Neural progenitor cell (in vitro differentiated cells): ENCODE data around the gene NCKAP5L. TPM values are rescaled to one million over a fixed set of nuclear protein-coding genes. Genes with fewer than 3 reads are reported as not detected.

Experiments used
- DNase-seq: peaks from one replicate; pipeline ENCODE4 v3.0.0-alpha.2; 2016; ENCODE audit warnings: low spot score
- H2AFZ ChIP-seq: fragments of 200-600 bp; sonication (generic); replicated peaks from 2 replicates; pipeline ENCODE4 v1.6.1; 2016; ENCODE audit warnings: antibody characterized with exemption
- H3F3A ChIP-seq: fragments of 200-600 bp; sonication (generic); 2 replicates; pipeline ENCODE4 v1.6.1; 2016; ENCODE audit warnings: antibody characterized with exemption, low read depth
- H3K27ac ChIP-seq: fragments of 200-600 bp; sonication (generic); 2 replicates; pipeline ENCODE4 v1.5.1; 2016; ENCODE audit warnings: mild to moderate bottlenecking
- H3K27me3 ChIP-seq: fragments of 200-600 bp; sonication (generic); 2 replicates; pipeline ENCODE4 v1.6.1; 2016; ENCODE audit warnings: mild to moderate bottlenecking, moderate library complexity
- H3K36me3 ChIP-seq: fragments of 200-600 bp; sonication (generic); 2 replicates; pipeline ENCODE4 v1.5.1; 2016
- H3K4me1 ChIP-seq: fragments of 200-600 bp; sonication (generic); 2 replicates; pipeline ENCODE4 v1.6.1; 2016; ENCODE audit warnings: mixed run types
- H3K4me2 ChIP-seq: fragments of 200-600 bp; sonication (generic); 2 replicates; pipeline ENCODE4 v1.6.1; 2016
- H3K4me3 ChIP-seq: fragments of 200-600 bp; sonication (generic); 2 replicates; pipeline ENCODE4 v1.5.1; 2016
- H3K79me2 ChIP-seq: fragments of 200-600 bp; sonication (generic); 2 replicates; pipeline ENCODE4 v1.6.1; 2016; ENCODE audit warnings: low read depth
- H3K9ac ChIP-seq: fragments of 200-600 bp; sonication (generic); 2 replicates; pipeline ENCODE4 v1.6.1; 2016
- H3K9me3 ChIP-seq: fragments of 200-600 bp; sonication (generic); 2 replicates; pipeline ENCODE4 v1.5.1; 2016; ENCODE audit warnings: low read depth
- H4K20me1 ChIP-seq: fragments of 200-600 bp; sonication (generic); 2 replicates; pipeline ENCODE4 v1.6.1; 2016; ENCODE audit warnings: low read depth
- H3K27ac Mint-ChIP-seq: 3 replicates; pipeline ENCODE4 v1.8.0; 2021; ENCODE audit warnings: mixed read lengths
- H3K27me3 Mint-ChIP-seq: 2 replicates; pipeline ENCODE4 v1.8.0; 2022; ENCODE audit warnings: low read depth, mild to moderate bottlenecking, inconsistent platforms, moderate library complexity, mixed read lengths; ENCODE audit not compliant: insufficient read depth
- H3K36me3 Mint-ChIP-seq: 3 replicates; pipeline ENCODE4 v1.8.0; 2021; ENCODE audit warnings: mixed read lengths
- H3K4me1 Mint-ChIP-seq: 3 replicates; pipeline ENCODE4 v1.8.0; 2021; ENCODE audit warnings: mixed read lengths
- H3K4me3 Mint-ChIP-seq: 3 replicates; pipeline ENCODE4 v1.8.0; 2021; ENCODE audit warnings: mild to moderate bottlenecking, moderate library complexity, mixed read lengths
- H3K9me3 Mint-ChIP-seq: 3 replicates; pipeline ENCODE4 v1.8.0; 2020; ENCODE audit warnings: mixed read lengths
- CTCF ChIP-seq: fragments of 200-600 bp; sonication (generic); IDR thresholded peaks from 2 replicates; pipeline ENCODE4 v1.5.1; 2017; ENCODE audit warnings: antibody characterized with exemption, mild to moderate bottlenecking
- EZH2 ChIP-seq: fragments of 200-600 bp; sonication (generic); IDR thresholded peaks from 2 replicates; pipeline ENCODE4 v1.6.1; 2017; ENCODE audit warnings: antibody characterized with exemption, mild to moderate bottlenecking, moderate library complexity
- EZH2phosphoT487 ChIP-seq: fragments of 200-600 bp; sonication (generic); IDR thresholded peaks from 2 replicates; pipeline ENCODE4 v1.6.1; 2017; ENCODE audit warnings: antibody characterized with exemption
- small RNA-seq: library from RNA; depleted of rRNA; stranded (forward); fragments of <200 nt; gene quantifications from one replicate; pipeline ENCODE3, GENCODE V24; 2015
- total RNA-seq: library from RNA; depleted of rRNA; stranded (reverse); fragments of >200 nt; gene quantifications from 2 replicates; pipeline ENCODE4 v1.2.3, GENCODE V29; 2015; ENCODE audit warnings: low replicate concordance

Gene NCKAP5L
- total RNA-seq, 1 donor from 2014 or later: 5.6 TPM

GRCh38 chr12:49741882-49742620 is 86.2 kb downstream of the NCKAP5L start:
- DNase-seq: peak; percentile 84
- Mint-ChIP-seq H3K9me3 (no peaks in the 10 kb centered on the region), H3K36me3 (peaks cover 12% of the 10 kb centered on the region), H3K27ac (peak overlapping the region; percentile 91), H3K4me3 (peak overlapping the region; percentile 92), H3K4me1 (peaks cover 24% of the 10 kb centered on the region), H3K27me3 (peaks cover 12% of the 10 kb centered on the region)
- peak overlapping the region; percentile 62 for H3K27ac ChIP-seq
- H3K4me1 ChIP-seq: peaks cover 13% of the 10 kb centered on the region
- no peaks in the 10 kb centered on the region for H3K36me3 ChIP-seq
- H3K9ac ChIP-seq: peak overlapping the region; percentile 81
- no peaks in the 10 kb centered on the region for H3K27me3 ChIP-seq
- H3K4me3 ChIP-seq: peak overlapping the region; percentile 66
- H3F3A ChIP-seq: peaks cover 19% of the 10 kb centered on the region
- peak overlapping the region; percentile 97 for H3K4me2 ChIP-seq
- H3K9me3 ChIP-seq: no peaks in the 10 kb centered on the region
- H2AFZ ChIP-seq: no peak overlapping the region
- peaks cover 55% of the 10 kb centered on the region for H3K79me2 ChIP-seq
- peaks cover 54% of the 10 kb centered on the region for H4K20me1 ChIP-seq
- TF ChIP-seq EZH2phosphoT487 (no peak), EZH2 (no peak), CTCF (no peak)

Small RNA genes within 50 kb of the gene (small RNA-seq; reads per million reads assigned to genes)
- gene LSM6P2: not detected

Other genes with a start within 250 kb of the NCKAP5L start
- gene FAM186B, start 222.8 kb downstream of the NCKAP5L start, total RNA-seq: 0.25 TPM in 1 of 2 replicates, not detected in the other
- 18.1 and 30.5 TPM in 2 replicates for gene PRPF40B, start 204.9 kb downstream of the NCKAP5L start, total RNA-seq
- 17.3 and 24.0 TPM in 2 replicates for gene FMNL3, start 121.0 kb downstream of the NCKAP5L start, total RNA-seq
- gene TMBIM6, start 86.9 kb downstream of the NCKAP5L start, total RNA-seq: 256 and 318 TPM in 2 replicates
- 3.8 and 5.3 TPM in 2 replicates for gene BCDIN3D, start 14.7 kb upstream of the NCKAP5L start, total RNA-seq
- 0.39 and 1.2 TPM in 2 replicates for gene FAIM2, start 75.5 kb upstream of the NCKAP5L start, total RNA-seq
- gene AQP2, start 122.3 kb upstream of the NCKAP5L start, total RNA-seq: not detected in 2 replicates
- gene AQP5, start 133.5 kb upstream of the NCKAP5L start, total RNA-seq: 0.09 TPM in 1 of 2 replicates, not detected in the other
- gene AQP6, start 144.5 kb upstream of the NCKAP5L start, total RNA-seq: 0.12 TPM in 1 of 2 replicates, not detected in the other
- 121 and 149 TPM in 2 replicates for gene RACGAP1, start 197.1 kb upstream of the NCKAP5L start, total RNA-seq
- 2.5 and 5.6 TPM in 2 replicates for gene ASIC1, start 229.2 kb upstream of the NCKAP5L start, total RNA-seq